Measurements from ENCODE around the gene FLOT1.

DNA sequence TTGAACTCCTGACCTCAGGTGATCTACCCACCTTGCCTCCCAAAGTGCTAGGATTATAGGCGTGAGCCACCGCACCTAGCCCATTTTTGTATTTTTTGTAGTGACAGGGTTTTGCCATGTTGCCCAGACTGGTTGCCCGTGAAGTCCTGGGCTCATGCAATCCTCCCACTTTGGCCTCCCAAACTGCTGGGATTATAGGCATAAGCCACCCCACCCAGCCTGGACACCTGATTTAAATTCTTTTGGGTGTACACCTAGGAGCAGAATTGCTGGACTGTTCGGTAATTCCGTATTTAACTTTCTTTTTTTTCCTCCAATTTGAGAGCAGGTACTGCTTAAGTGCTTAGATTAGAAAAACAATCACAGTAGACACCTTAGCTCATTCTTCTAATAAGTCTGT lies 46.1 kb downstream of the FLOT1 start:
- no peak for TF ChIP-seq POLR2A (IDR thresholded peaks at IDR 0.05; ENCODE audit: low read depth)
- TF ChIP-seq, protein P1, sequence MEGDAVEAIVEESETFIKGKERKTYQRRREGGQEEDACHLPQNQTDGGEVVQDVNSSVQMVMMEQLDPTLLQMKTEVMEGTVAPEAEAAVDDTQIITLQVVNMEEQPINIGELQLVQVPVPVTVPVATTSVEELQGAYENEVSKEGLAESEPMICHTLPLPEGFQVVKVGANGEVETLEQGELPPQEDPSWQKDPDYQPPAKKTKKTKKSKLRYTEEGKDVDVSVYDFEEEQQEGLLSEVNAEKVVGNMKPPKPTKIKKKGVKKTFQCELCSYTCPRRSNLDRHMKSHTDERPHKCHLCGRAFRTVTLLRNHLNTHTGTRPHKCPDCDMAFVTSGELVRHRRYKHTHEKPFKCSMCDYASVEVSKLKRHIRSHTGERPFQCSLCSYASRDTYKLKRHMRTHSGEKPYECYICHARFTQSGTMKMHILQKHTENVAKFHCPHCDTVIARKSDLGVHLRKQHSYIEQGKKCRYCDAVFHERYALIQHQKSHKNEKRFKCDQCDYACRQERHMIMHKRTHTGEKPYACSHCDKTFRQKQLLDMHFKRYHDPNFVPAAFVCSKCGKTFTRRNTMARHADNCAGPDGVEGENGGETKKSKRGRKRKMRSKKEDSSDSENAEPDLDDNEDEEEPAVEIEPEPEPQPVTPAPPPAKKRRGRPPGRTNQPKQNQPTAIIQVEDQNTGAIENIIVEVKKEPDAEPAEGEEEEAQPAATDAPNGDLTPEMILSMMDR (IDR thresholded peaks at IDR 0.05): no peak
- no peak for TF ChIP-seq POLR2AphosphoS5 (IDR thresholded peaks at IDR 0.05)

All from esophagus muscularis mucosa (tissue), 3 donors.